Muscle layer of duodenum (tissue), 2 donors: ENCODE data around the gene PODXL2.

Experiments used
- H3K27ac ChIP-seq: one replicate; pipeline ENCODE4 v1.7.0; 2013; ENCODE audit warnings: mild to moderate bottlenecking, low read length
- H3K27me3 ChIP-seq: one replicate; pipeline ENCODE4 v1.7.0; 2013; ENCODE audit warnings: low read depth, mild to moderate bottlenecking, control low read depth, low read length
- H3K36me3 ChIP-seq, 2 donors: one replicate each; pipeline ENCODE4 v1.7.0; 2013; ENCODE audit warnings: low read length in 2 of 2, control low read depth in 1 of 2, mild to moderate bottlenecking in 1 of 2; ENCODE audit not compliant: insufficient read depth in 2 of 2, control insufficient read depth in 1 of 2
- H3K4me1 ChIP-seq, 2 donors: one replicate each; pipeline ENCODE4 v1.7.0; 2013; ENCODE audit warnings: low read length in 2 of 2, mild to moderate bottlenecking in 2 of 2, control low read depth in 1 of 2, moderate library complexity in 1 of 2; ENCODE audit not compliant: insufficient read depth in 2 of 2, control insufficient read depth in 1 of 2
- H3K4me3 ChIP-seq, 2 donors: one replicate each; pipeline ENCODE4 v1.7.0; 2013; ENCODE audit warnings: low read length in 2 of 2, low read depth in 1 of 2, mild to moderate bottlenecking in 1 of 2
- H3K9me3 ChIP-seq, 2 donors: one replicate each; pipeline ENCODE4 v1.7.0; 2013; ENCODE audit warnings: low read length in 2 of 2, control low read depth in 1 of 2, mild to moderate bottlenecking in 1 of 2; ENCODE audit not compliant: control insufficient read depth in 1 of 2
- donor health status: healthy.

PODXL2 gene

DNA sequence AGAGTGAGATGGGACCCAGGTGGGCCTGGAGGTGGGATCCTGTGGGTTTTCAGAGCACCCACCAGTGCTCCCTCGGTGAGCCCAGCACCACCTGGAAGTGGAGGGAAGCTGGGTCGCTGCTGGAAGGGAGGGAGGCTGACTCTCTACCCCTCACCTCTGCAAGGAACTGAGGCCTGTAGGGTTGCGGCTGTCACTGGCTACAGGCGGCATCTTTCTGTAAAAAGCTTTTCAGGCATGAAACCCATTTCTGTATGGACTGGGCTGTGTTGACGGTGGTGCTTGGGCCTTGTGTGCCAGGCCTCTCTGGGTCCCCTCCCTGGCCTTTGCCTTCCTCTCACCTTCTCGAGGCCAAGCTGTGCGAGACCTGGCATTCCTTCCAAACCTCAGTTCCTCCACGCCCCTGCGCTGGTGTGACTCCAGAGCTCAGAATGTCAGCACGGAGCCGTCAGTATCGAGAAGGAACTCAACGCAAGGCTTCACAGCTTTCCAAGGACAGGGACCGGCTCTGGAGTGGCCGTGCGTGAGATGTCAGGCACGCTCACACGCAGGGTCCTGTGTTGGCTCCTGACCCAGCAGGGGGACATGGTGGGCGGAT is 60.4 kb downstream of the PODXL2 start:
- Histone ChIP-seq H3K36me3 (peaks cover 3 to 7% of the 10 kb centered on the region in 2 donors), H3K4me1 (peaks cover 0 to 31% of the 10 kb centered on the region in 2 donors), H3K4me3 (no peak overlapping the region), H3K27me3 (no peaks in the 10 kb centered on the region), H3K9me3 (no peaks in the 10 kb centered on the region), H3K27ac (no peak overlapping the region)

DNA sequence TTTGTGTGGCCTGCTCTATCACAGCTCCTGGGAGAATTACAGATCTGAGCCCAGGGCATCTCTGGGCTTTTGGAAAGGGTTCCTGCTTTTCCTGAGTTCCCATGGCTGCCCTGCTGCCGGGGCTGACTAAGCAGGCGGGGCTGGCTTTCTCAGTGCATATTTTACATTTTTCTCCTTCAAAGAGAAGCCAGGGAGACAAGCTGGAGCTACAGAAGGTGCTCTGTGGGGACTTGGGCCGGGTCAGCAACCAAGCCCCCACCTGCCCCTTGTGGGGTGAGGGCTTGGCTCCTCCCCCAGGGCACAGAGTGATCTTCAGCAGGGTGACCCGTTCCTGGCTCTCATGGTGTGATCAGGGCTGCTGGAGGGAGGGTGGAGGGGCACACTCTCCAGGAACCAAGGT is 61.1 kb downstream of the PODXL2 start:
- H3K36me3 ChIP-seq, result peaks cover 3 to 13% of the 10 kb centered on the region in 2 donors
- peaks cover 0 to 31% of the 10 kb centered on the region in 2 donors for H3K4me1 ChIP-seq
- no peaks in the 10 kb centered on the region for H3K9me3 ChIP-seq
- no peak overlapping the region for H3K27ac ChIP-seq
- H3K27me3 ChIP-seq, result no peaks in the 10 kb centered on the region
- no peak overlapping the region for H3K4me3 ChIP-seq

DNA sequence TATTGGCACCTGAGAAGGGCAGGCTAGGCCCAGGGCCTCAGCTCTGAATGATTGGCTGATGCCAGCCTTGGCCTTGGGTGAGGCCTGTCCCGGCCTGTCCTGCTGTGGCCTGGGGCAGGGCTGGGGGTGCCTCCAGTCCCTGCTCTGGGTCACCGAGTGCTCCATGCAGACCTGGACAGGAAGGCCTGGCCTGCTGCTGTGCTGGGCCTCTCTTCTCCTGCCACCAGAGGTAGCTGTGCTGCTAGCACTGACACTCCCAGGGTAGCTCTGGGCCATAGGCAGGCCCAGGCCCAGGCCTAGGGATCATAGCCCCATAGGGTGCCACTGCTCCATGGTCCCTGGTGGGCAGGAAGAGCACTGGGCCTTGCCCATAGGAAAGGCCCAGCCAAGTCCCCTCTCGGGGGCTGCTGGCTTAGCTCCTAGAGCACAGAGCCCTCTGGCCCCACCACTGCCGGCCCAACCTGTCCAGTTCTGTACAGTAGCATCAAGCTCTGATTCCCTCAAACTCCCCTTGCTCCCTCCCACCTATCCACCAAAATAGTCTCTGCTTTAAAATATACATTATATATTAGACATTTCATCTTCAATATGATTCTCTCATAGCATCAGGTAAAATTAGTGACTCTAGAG is 62.0 kb downstream of the PODXL2 start:
- no peak overlapping the region for H3K4me3 ChIP-seq
- peaks cover 3 to 13% of the 10 kb centered on the region in 2 donors for H3K36me3 ChIP-seq
- H3K4me1 ChIP-seq, result peaks cover 0 to 31% of the 10 kb centered on the region in 2 donors
- no peak overlapping the region for H3K27ac ChIP-seq
- no peaks in the 10 kb centered on the region for H3K27me3 ChIP-seq
- no peaks in the 10 kb centered on the region for H3K9me3 ChIP-seq

DNA sequence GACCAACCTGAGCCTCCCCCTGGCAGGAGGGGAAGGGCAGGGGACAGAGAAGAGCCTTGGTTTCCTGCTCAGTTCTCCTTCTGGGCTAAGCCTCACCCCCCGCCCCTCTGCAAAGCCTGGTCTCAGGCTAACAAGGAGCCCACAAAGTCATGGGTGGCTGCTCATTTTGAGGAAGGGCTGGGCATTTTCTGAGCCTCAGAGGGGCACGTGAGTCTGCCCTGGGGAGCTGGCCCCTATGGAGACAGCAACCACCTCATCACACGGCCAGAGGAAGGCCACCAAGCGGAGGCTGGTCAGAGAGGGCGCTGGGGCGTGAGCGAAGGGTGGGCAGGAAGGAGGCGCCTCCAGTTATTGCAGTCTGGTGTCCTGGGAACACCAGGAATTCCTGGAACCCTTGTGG is 62.5 kb downstream of the PODXL2 start:
- peaks cover 3 to 13% of the 10 kb centered on the region in 2 donors for H3K36me3 ChIP-seq
- H3K9me3 ChIP-seq, result no peaks in the 10 kb centered on the region
- no peaks in the 10 kb centered on the region for H3K27me3 ChIP-seq
- H3K27ac ChIP-seq, result no peak overlapping the region
- no peak overlapping the region for H3K4me3 ChIP-seq
- peaks cover 0 to 33% of the 10 kb centered on the region in 2 donors for H3K4me1 ChIP-seq

DNA sequence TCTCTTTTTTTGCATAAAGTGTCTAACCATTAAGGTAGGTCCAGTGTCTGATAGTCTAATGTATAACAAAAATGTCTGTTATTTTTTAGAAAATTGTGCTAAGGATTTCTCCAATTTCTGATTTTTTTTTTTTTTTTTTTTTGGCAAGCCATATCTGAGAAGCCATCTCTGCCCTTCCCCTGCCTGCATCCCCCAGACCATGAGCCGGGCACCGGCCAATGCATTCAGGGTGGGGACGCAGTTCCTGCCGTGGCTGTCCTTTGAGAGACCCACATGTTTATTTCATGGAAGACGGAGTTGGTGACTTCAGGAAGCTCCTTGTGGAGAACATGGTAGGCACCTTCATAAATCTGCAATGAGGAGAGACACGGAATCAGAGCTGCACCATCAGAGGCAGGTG is 63.0 kb downstream of the PODXL2 start:
- no peaks in the 10 kb centered on the region for H3K27me3 ChIP-seq
- no peak overlapping the region for H3K27ac ChIP-seq
- no peak overlapping the region for H3K4me3 ChIP-seq
- no peaks in the 10 kb centered on the region for H3K9me3 ChIP-seq
- peaks cover 4 to 38% of the 10 kb centered on the region in 2 donors for H3K4me1 ChIP-seq
- H3K36me3 ChIP-seq, result peaks cover 3 to 13% of the 10 kb centered on the region in 2 donors

DNA sequence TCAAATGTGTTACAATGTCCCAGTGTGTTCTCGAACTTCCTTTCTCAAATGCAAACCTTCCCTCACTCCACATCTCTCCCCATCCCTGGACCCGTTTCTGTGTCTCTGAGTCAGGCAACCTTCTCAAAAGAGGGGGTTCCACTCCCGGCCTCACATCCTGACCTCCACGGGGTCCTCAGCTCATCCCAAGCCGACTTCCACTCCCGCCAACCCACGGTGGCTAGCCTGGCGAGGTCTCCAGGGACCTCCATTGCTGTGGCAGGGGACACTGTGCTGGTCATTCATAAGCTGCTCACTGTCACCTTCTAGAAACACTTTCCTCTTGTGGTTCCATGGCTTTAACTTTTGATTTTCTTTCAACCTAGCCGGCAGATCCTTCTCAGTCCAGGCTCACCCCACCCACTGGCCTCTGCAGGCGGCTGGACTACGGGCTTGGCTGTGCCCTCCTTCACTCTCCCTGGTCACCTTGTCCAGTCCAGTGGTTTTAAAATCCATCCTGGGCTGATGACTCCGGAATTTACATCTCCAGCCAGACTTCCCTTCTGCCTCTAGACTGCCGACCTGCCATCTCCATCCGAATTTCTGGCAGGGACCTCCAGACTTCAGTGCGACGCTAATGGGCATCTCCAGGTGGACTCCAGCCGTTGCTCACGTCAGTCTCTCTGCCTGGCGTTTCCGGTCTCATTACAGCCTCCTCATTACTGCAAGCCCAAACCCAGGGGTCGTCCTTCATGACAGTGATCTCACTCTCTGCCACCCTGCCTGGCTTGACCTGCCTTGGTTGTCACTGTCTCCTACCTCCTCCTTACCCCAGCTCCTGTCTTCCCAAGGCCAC is 63.7 kb downstream of the PODXL2 start:
- H3K27me3 ChIP-seq, result no peaks in the 10 kb centered on the region
- peaks cover 3 to 13% of the 10 kb centered on the region in 2 donors for H3K36me3 ChIP-seq
- H3K4me1 ChIP-seq, result peaks cover 12 to 45% of the 10 kb centered on the region in 2 donors
- H3K4me3 ChIP-seq, result no peak overlapping the region
- H3K9me3 ChIP-seq, result no peaks in the 10 kb centered on the region
- no peak overlapping the region for H3K27ac ChIP-seq

DNA sequence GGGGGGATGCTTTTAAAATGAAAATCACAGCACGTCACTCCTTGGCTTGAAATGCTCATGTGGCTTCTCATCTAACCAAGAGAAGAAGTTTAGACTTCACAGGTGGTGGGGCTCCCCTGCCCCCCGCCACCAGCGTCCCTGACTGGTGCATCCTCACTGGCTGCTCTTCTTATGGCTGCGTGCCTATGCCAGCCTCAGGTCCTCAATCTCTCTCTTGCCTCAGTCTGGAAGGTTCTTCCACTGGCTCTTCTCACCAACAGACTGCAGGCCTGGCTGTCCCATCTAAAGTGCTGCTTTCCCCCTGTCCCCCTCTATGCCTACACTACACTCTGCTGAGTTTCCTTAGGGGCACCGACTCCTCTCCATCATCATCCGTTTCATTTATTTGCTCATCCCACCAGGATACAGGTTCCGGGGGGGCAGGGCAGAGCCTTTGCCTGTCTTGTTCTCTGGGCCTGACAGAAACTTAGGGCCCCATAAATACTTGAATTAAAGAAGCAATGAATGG is 64.4 kb downstream of the PODXL2 start:
- Histone ChIP-seq H3K27ac (no peak overlapping the region), H3K27me3 (no peaks in the 10 kb centered on the region), H3K36me3 (peaks cover 3 to 13% of the 10 kb centered on the region in 2 donors), H3K9me3 (no peaks in the 10 kb centered on the region), H3K4me1 (peaks cover 18 to 46% of the 10 kb centered on the region in 2 donors), H3K4me3 (no peak overlapping the region)

DNA sequence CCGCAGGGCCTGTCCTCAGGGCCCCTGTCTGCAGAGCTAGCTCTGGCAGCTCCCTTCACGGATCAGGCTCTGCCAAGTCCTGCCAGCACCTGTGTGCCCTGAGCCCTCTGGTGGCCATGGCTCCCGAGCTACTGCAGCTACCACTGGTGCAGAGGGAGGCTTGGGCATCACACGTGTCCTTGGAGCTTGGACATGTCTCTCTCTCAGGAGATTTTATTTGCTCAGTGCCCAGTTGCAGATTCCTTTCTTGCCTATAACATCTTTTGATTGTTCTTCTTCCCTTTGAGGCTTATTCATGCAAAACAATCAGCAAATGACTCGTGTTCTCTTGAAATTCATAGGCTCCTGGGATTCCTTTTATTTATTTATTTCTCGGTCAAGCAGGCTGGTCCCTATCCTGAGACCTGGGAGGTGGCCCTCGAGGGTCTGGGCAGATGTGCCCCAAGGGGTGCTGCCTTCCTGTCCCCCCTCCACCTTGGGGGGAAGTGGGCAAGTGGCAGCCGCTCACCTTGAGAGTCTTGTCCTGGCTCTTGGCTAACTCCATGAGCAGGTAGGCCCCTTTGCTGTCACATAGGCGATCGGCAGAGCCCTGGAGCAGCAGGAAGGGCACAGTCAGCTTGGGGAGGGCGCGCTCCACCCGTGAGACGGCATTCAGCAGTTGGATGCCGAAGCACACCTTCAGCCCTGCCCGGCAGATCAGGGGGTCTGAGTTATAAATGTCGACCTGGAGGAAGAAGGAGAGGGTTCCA is 65.7 kb downstream of the PODXL2 start:
- H3K27me3 ChIP-seq, result no peaks in the 10 kb centered on the region
- H3K27ac ChIP-seq, result no peak overlapping the region
- H3K4me3 ChIP-seq, result no peak overlapping the region
- no peaks in the 10 kb centered on the region for H3K9me3 ChIP-seq
- peaks cover 29 to 42% of the 10 kb centered on the region in 2 donors for H3K4me1 ChIP-seq
- H3K36me3 ChIP-seq, result peaks cover 3 to 13% of the 10 kb centered on the region in 2 donors

DNA sequence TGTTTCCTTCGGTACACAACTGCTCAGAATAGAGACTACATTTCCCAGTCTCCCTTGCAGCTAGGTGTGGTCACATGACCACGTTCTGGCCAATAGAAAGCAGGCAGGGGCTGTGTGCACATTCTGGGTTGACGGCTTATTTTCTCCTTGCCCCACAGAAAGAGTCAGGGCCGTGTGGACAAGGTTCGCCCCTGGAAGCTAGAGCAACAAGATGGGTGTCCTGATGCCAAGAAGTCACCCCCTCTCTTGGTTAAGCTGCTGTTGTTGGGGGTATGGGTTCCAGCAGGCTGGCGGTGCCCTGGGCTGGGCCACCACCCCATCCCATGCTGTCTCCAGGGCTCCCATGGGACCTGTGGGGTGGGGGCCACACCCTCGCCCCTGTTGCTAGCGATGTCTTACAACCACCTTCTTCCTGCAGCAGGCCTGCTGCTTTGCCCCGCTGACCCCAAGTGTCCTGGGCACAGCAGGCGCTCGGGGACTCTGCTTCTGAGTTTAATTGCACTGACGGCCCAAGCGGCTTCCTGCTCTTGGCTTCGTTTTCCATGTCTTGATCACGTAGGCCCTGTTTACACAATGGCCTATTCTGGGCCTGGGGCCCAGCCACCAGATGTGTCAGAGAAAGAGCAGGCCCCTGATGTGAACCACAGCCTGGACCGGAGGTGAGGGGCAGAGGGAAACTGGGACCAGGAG is 68.7 kb downstream of the PODXL2 start:
- Histone ChIP-seq H3K4me3 (peak overlapping the region; percentile 3 to 52), H3K36me3 (peaks cover 3 to 11% of the 10 kb centered on the region in 2 donors), H3K4me1 (peaks cover 29% of the 10 kb centered on the region in 2 donors), H3K27ac (peak overlapping the region; percentile 89), H3K9me3 (no peaks in the 10 kb centered on the region), H3K27me3 (no peaks in the 10 kb centered on the region)

DNA sequence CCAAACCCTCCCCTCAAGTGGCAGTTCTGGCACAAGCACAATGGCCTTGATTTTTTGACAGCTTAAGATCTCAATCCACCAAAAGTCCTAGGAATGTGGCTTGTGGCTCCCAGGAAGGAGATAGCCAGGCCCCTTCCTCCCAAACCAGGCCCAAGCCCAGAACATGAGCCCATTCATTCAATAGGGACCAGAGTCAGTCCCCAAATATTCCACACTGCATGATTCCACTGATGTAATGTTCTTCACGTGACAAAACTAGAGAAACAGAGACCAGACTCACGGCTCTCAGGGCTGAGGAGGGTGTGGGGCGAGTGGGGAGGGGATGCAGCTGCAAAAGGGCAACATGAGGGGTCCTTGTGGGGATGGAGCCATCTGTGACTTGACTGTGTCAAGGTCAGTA is 69.3 kb downstream of the PODXL2 start:
- H3K36me3 ChIP-seq, result peaks cover 0 to 7% of the 10 kb centered on the region in 2 donors
- no peaks in the 10 kb centered on the region for H3K9me3 ChIP-seq
- peaks cover 29% of the 10 kb centered on the region in 2 donors for H3K4me1 ChIP-seq
- H3K4me3 ChIP-seq, result peak overlapping the region in 1 of 2 donors; percentile 52
- no peaks in the 10 kb centered on the region for H3K27me3 ChIP-seq
- peak overlapping the region; percentile 89 for H3K27ac ChIP-seq
